ENCODE measurements around the gene TAF11. TPM values are rescaled to one million over a fixed set of nuclear protein-coding genes. Genes with fewer than 3 reads are reported as not detected.

Gene TAF11
- total RNA-seq, 1 experiment from 2014 or later = 49.4 TPM

GRCh38 chr6:34901930-34902329 lies 14.1 kb upstream of the TAF11 start:
- no peak overlapping the region for H2AK5ac ChIP-seq (ENCODE audit: insufficient read length, low read length)
- H3T11ph ChIP-seq (ENCODE audit: low read length) = no peak overlapping the region
- H3K4me2 ChIP-seq (ENCODE audit: insufficient read depth, insufficient read length, low read length) = no peak overlapping the region
- H3K79me2 ChIP-seq (ENCODE audit: insufficient read depth, low read length) = no peaks in the 10 kb centered on the region; the same call in 1 of the 2 replicates
- Mint-ChIP-seq H3K4me3 (no peak overlapping the region), H3K27ac (peak overlapping the region in 2 of 3 experiments; percentile 44 to 67; a peak in 3 of 7 replicates), H3K36me3 (ENCODE audit: insufficient read depth in 1 of 3, low read depth in 3 of 3) (peaks cover 0 to 5% (median 0%) of the 10 kb centered on the region in 3 experiments; a peak in 1 of 7 replicates), H3K27me3 (ENCODE audit: low read depth) (no peaks in the 10 kb centered on the region), H3K9me3 (no peaks in the 10 kb centered on the region), H3K4me1 (peaks cover 5 to 6% of the 10 kb centered on the region in 2 experiments)
- no peaks in the 10 kb centered on the region for H3K23me2 ChIP-seq (ENCODE audit: insufficient read length, low read depth, low read length, poor library complexity, severe bottlenecking)
- no peak overlapping the region for H4K91ac ChIP-seq (ENCODE audit: insufficient read length, low read depth, low read length)
- H2AFZ ChIP-seq (ENCODE audit: low read length) = no peak overlapping the region
- no peaks in the 10 kb centered on the region for H4K20me1 ChIP-seq (ENCODE audit: control insufficient read depth, insufficient read depth, insufficient read length)
- no peak overlapping the region for H2BK120ac ChIP-seq (ENCODE audit: low read depth, low read length, poor library complexity, severe bottlenecking)
- H3K4me1 ChIP-seq (ENCODE audit: insufficient read depth, low read length) = no peaks in the 10 kb centered on the region
- no peak overlapping the region for H2BK15ac ChIP-seq (ENCODE audit: low read depth, low read length)
- no peak overlapping the region for H2BK5ac ChIP-seq (ENCODE audit: insufficient read length, low read length)
- no peak overlapping the region for H3K27ac ChIP-seq (ENCODE audit: insufficient read length, low read depth, low read length)
- TF ChIP-seq CTCF (conservative IDR thresholded peaks at IDR 0.05) = no peak
- H2BK12ac ChIP-seq (ENCODE audit: insufficient read length, low read depth, low read length) = no peak overlapping the region
- H2BK20ac ChIP-seq (ENCODE audit: low read depth, low read length, poor library complexity, severe bottlenecking) = no peak overlapping the region
- H3K18ac ChIP-seq (ENCODE audit: insufficient read length, low read depth, low read length) = no peak overlapping the region
- no peaks in the 10 kb centered on the region for H3K9me3 ChIP-seq (ENCODE audit: control insufficient read depth, low read depth, low read length)
- H4K8ac ChIP-seq (replicated peaks; ENCODE audit: insufficient read length, low read depth, low read length) = no peak overlapping the region
- no peak overlapping the region for H4K5ac ChIP-seq (ENCODE audit: insufficient read length, low read depth, low read length)
- H3K79me1 ChIP-seq (ENCODE audit: insufficient read depth, low read depth, low read length, poor library complexity, severe bottlenecking) = no peaks in the 10 kb centered on the region
- H3K23ac ChIP-seq (ENCODE audit: insufficient read length, low read depth, low read length) = no peak overlapping the region
- no CpG with 5 or more reads among the region's 5 CpGs for WGBS (ENCODE audit: extremely low coverage, insufficient read length, low lambda C conversion rate)
- H3K4ac ChIP-seq (ENCODE audit: low read depth, low read length) = no peak overlapping the region
- no peak overlapping the region for H3K56ac ChIP-seq (ENCODE audit: insufficient read length, low read depth, low read length)
- H3K9ac ChIP-seq (ENCODE audit: extremely low read depth, insufficient read length, low read length) = no peak overlapping the region
- no peak overlapping the region for H3K14ac ChIP-seq (ENCODE audit: insufficient read depth, low read length)
- no peak for DNase-seq
- no peaks in the 10 kb centered on the region for H3K27me3 ChIP-seq (ENCODE audit: insufficient read depth, low read length)
